Esophagus muscularis mucosa (tissue), 4 donors: ENCODE data around the gene KLF14. TPM values are rescaled to one million over a fixed set of nuclear protein-coding genes. Genes with fewer than 3 reads are reported as not detected.

Experiments
- DNase-seq: peaks from one replicate; pipeline ENCODE4 v3.0.0-alpha.2; 2017; ENCODE audit errors: extremely low spot score
- H3K27ac ChIP-seq, 4 donors: fragments of 200-600 bp; sonication (generic); replicated peaks in 1 of 4; 1 replicate in 3 of 4; 2 replicates in 1 of 4; pipeline ENCODE4 v1.5.1; 2016 to 2019; ENCODE audit warnings: mild to moderate bottlenecking in 1 of 4
- H3K27me3 ChIP-seq, 4 donors: fragments of 200-600 bp; sonication (generic); one replicate each; pipeline versions ENCODE4 v1.5.1 to v1.6.0; 2016 to 2019
- H3K36me3 ChIP-seq, 4 donors: fragments of 200-600 bp; sonication (generic); one replicate each; pipeline ENCODE4 v1.5.1; 2016 to 2019
- H3K4me1 ChIP-seq, 4 donors: fragments of 200-600 bp; sonication (generic); one replicate each; pipeline ENCODE4 v1.5.1; 2016 to 2019
- H3K4me3 ChIP-seq, 4 donors: fragments of 200-600 bp; sonication (generic); 1 replicate in 2 of 4; 2 replicates in 2 of 4; pipeline ENCODE4 v1.5.1; 2016 to 2019; ENCODE audit warnings: mild to moderate bottlenecking in 4 of 4, moderate library complexity in 1 of 4
- H3K9me3 ChIP-seq, 4 donors: fragments of 200-600 bp; sonication (generic); 1 replicate in 3 of 4; 2 replicates in 1 of 4; pipeline ENCODE4 v1.5.1; 2016 to 2019
- CTCF ChIP-seq, 3 experiments: fragments of 200-600 bp in 2 of 3; fragments of 450-650 bp in 1 of 3; sonication (generic) in 2 of 3; IDR thresholded peaks; one replicate each; pipeline ENCODE4 v1.5.1; 2017 to 2019; ENCODE audit warnings: antibody characterized with exemption in 3 of 3, mild to moderate bottlenecking in 2 of 3, moderate library complexity in 1 of 3
- EP300 ChIP-seq: sonication (generic); formaldehyde crosslinking; IDR thresholded peaks from one replicate; pipeline ENCODE4 v1.6.1; 2017; ENCODE audit warnings: antibody characterized with exemption
- POLR2A ChIP-seq: fragments of 450-650 bp; IDR thresholded peaks from one replicate; pipeline ENCODE4 v1.6.1; 2017; ENCODE audit warnings: antibody characterized with exemption, moderate library complexity, mild to moderate bottlenecking, low read depth
- POLR2AphosphoS5 ChIP-seq, 2 donors: sonication (generic); formaldehyde crosslinking; IDR thresholded peaks; one replicate each; pipeline ENCODE4 v1.6.1; 2017; ENCODE audit warnings: antibody characterized with exemption in 2 of 2
- WGBS: methylation state at CpG from one replicate; pipeline ENCODE4 v1.1.5; 2018; 5-methylcytosine and 5-hydroxymethylcytosine counted together
- intact Hi-C: fragments of 100-400 bp; cut with DNase I; formaldehyde crosslinking; loops from one replicate; pipeline ENCODE4 v1.15.1; 2023
- total RNA-seq, 4 donors: library from RNA; depleted of rRNA; stranded (reverse); fragments of >200 nt; gene quantifications; one replicate each; pipeline versions ENCODE4 v1.1.0 to v1.2.1, GENCODE V29; 2016

Gene KLF14
- total RNA-seq, 4 donors from 2014 or later, result 0.26 TPM; not detected in 3

GRCh38 chr7:130758429-130759056 lies 24.5 kb upstream of the KLF14 start:
- Histone ChIP-seq H3K27me3 (no peaks in the 10 kb centered on the region), H3K36me3 (no peaks in the 10 kb centered on the region), H3K4me3 (no peak overlapping the region), H3K4me1 (no peaks in the 10 kb centered on the region), H3K27ac (no peak overlapping the region), H3K9me3 (no peaks in the 10 kb centered on the region)
- DNase-seq, result no peak
- intact Hi-C loops, result no loop called here
- WGBS, result 0% methylated on average over 2 of the region's 2 CpGs
- TF ChIP-seq CTCF (IDR thresholded peaks at IDR 0.05) (peak; percentile 50 to 70 (median 61)), EP300 (no peak), POLR2A (no peak), POLR2AphosphoS5 (IDR thresholded peaks at IDR 0.05) (no peak)

- Histone ChIP-seq H3K36me3 (no peaks in the 10 kb centered on the region), H3K27ac (no peak overlapping the region), H3K4me3 (no peak overlapping the region), H3K4me1 (no peaks in the 10 kb centered on the region), H3K9me3 (no peaks in the 10 kb centered on the region), H3K27me3 (no peaks in the 10 kb centered on the region)
- WGBS, result 73% methylated on average over 2 of the region's 2 CpGs
- intact Hi-C loops, result no loop called here
- TF ChIP-seq POLR2AphosphoS5 (IDR thresholded peaks at IDR 0.05) (no peak), CTCF (IDR thresholded peaks at IDR 0.05) (no peak), EP300 (no peak), POLR2A (no peak)
- DNase-seq, result no peak
Measured at GRCh38 chr7:130756316-130756715, 22.3 kb upstream of the KLF14 start.

DNA sequence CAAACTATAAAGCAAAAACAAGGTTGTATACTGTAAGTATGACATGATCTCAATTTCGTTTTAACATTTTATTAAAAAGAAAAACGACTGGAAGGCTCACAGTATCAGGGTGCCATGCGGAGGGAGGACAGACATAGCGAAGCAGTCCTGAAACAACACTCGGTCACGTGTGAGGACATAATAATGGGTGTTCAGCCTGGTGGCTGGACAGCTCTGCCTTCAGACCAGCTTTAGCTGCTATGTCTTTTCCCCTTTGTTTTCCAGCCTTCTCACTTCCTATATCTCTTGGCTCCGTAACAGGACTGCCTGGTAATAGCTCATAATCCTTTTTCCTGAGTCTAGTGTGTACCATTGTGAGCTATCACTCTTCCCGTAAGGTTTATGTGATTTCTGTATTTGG lies 18.4 kb upstream of the KLF14 start:
- DNase-seq, result no peak
- no peaks in the 10 kb centered on the region for H3K27me3 ChIP-seq
- WGBS, result 76% methylated on average over 8 of the region's 8 CpGs
- no peaks in the 10 kb centered on the region for H3K4me1 ChIP-seq
- H3K9me3 ChIP-seq, result no peaks in the 10 kb centered on the region
- no peaks in the 10 kb centered on the region for H3K36me3 ChIP-seq
- no peak overlapping the region for H3K4me3 ChIP-seq
- TF ChIP-seq EP300 (no peak), POLR2AphosphoS5 (IDR thresholded peaks at IDR 0.05) (no peak)
- intact Hi-C loops, result no loop called here
- H3K27ac ChIP-seq, result no peak overlapping the region

DNA sequence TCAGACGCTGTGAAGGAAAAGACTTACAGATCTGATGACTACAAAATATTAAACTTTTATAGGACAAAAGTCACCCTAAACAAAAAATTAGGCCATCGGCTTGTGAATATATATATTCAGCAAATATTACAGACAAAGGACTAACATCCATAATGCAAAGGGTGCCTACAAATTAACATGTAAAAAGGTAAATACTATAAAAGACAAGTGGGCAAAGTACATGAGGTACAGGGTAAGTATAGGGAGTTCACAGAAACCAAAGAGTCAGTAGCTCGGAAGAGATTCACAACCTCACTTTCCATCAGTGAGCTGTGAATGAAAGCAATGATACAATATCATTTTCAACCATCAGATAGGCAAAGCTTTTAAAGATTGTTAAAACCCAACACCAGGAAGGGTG lies 16.7 kb upstream of the KLF14 start:
- Histone ChIP-seq H3K27ac (no peak overlapping the region), H3K27me3 (peaks cover 0 to 5% (median 0%) of the 10 kb centered on the region in 4 donors), H3K4me1 (no peaks in the 10 kb centered on the region), H3K4me3 (no peak overlapping the region), H3K36me3 (no peaks in the 10 kb centered on the region), H3K9me3 (no peaks in the 10 kb centered on the region)
- TF ChIP-seq POLR2A, result no peak
- TF ChIP-seq EP300, result no peak
- TF ChIP-seq POLR2AphosphoS5 (IDR thresholded peaks at IDR 0.05), result no peak
- no peak for TF ChIP-seq CTCF (IDR thresholded peaks at IDR 0.05)
- DNase-seq, result no peak
- 92% methylated on average over 3 of the region's 3 CpGs for WGBS
- intact Hi-C loops, result no loop called here

DNA sequence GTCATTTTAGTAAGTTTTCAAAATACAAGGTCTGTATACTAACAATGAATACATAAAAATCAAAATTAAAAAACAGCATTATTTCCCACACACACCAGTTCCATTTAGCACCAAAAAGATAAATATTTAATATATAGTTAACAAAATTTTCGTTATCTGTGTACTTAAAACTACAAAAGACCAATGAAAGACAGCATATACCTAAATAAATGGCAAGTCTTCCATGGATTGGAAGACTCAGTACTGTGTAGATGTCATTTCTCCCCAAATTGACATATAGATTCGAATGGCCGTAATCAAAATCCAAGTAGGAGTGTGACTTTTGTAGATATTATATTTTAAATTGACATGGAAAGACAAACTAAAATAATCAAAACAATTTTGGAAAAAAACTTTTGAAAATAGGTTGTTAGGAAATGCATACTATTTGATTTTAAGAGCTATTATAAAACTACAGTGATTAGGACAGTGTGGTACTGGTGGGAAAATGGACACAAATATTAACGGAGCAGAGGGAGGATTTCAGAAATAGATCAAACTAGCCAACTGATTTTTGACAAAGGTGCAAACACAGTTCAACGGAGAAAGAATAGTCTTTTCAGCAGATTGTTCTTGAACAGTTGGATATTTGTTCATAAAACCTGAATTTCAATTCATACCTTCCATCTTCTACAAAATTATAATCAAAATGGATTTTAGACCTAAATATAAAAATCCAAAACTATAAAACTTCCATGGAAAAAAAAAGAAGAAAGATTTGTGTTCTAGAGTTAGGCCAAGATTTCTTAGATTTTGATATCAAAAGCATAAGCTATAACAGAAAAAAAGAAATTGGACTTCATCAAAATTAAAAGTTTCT lies 14.8 kb upstream of the KLF14 start:
- TF ChIP-seq POLR2A (no peak), POLR2AphosphoS5 (IDR thresholded peaks at IDR 0.05) (no peak), CTCF (IDR thresholded peaks at IDR 0.05) (no peak), EP300 (no peak)
- intact Hi-C loops, result no loop called here
- no peak overlapping the region for H3K4me3 ChIP-seq
- H3K9me3 ChIP-seq, result no peaks in the 10 kb centered on the region
- H3K27me3 ChIP-seq, result peaks cover 0 to 18% (median 0%) of the 10 kb centered on the region in 4 donors
- DNase-seq, result no peak
- H3K4me1 ChIP-seq, result no peaks in the 10 kb centered on the region
- H3K36me3 ChIP-seq, result no peaks in the 10 kb centered on the region
- 93% methylated on average over 5 of the region's 5 CpGs for WGBS
- no peak overlapping the region for H3K27ac ChIP-seq
